ENCODE measurements around the gene PARD3B. TPM values are rescaled to one million over a fixed set of nuclear protein-coding genes. Genes with fewer than 3 reads are reported as not detected.

The PARD3B gene
- total RNA-seq, 2 donors from 2014 or later = 14.7 to 25.0 TPM

- no peak for DNase-seq (ENCODE audit: low spot score)
- no peaks in the 10 kb centered on the region for H3K36me3 ChIP-seq
- 90% methylated on average over 2 of the region's 2 CpGs for WGBS
- H3K27me3 ChIP-seq (replicated peaks; ENCODE audit: insufficient read depth) = no peaks in the 10 kb centered on the region
- H3K4me1 ChIP-seq (replicated peaks) = no peaks in the 10 kb centered on the region
- H3K9me3 ChIP-seq = no peaks in the 10 kb centered on the region
- no peak for TF ChIP-seq POLR2A (IDR thresholded peaks at IDR 0.05)
- TF ChIP-seq CTCF (IDR thresholded peaks at IDR 0.05) = no peak
- TF ChIP-seq POLR2AphosphoS5 (IDR thresholded peaks at IDR 0.05) = no peak
- H3K4me3 ChIP-seq = no peak overlapping the region
- intact Hi-C loops (cut with DNase I) = no loop called here
- H3K27ac ChIP-seq = no peak overlapping the region
Measured at GRCh38 chr2:204571911-204572310, 26.6 kb downstream of the PARD3B start.

- Histone ChIP-seq H3K36me3 (no peaks in the 10 kb centered on the region), H3K4me3 (no peak overlapping the region), H3K9me3 (no peaks in the 10 kb centered on the region), H3K4me1 (replicated peaks) (no peaks in the 10 kb centered on the region), H3K27ac (no peak overlapping the region), H3K27me3 (replicated peaks; ENCODE audit: insufficient read depth) (no peaks in the 10 kb centered on the region)
- 97% methylated on average over 2 of the region's 2 CpGs for WGBS
- intact Hi-C loops (cut with DNase I) = no loop called here
- TF ChIP-seq POLR2A (IDR thresholded peaks at IDR 0.05) (no peak), POLR2AphosphoS5 (IDR thresholded peaks at IDR 0.05) (no peak), CTCF (IDR thresholded peaks at IDR 0.05) (no peak)
- no peak for DNase-seq (ENCODE audit: low spot score)
Measured at GRCh38 chr2:204573221-204573620, 27.9 kb downstream of the PARD3B start.

- H3K36me3 ChIP-seq = no peaks in the 10 kb centered on the region
- H3K27me3 ChIP-seq (replicated peaks; ENCODE audit: insufficient read depth) = no peaks in the 10 kb centered on the region
- intact Hi-C loops (cut with DNase I) = no loop called here
- H3K27ac ChIP-seq = no peak overlapping the region
- no peak for DNase-seq (ENCODE audit: low spot score)
- WGBS = 90% methylated on average over 4 of the region's 4 CpGs
- H3K4me3 ChIP-seq = no peak overlapping the region
- H3K9me3 ChIP-seq = no peaks in the 10 kb centered on the region
- no peaks in the 10 kb centered on the region for H3K4me1 ChIP-seq (replicated peaks)
- TF ChIP-seq CTCF (IDR thresholded peaks at IDR 0.05) = no peak
- no peak for TF ChIP-seq POLR2A (IDR thresholded peaks at IDR 0.05)
- TF ChIP-seq POLR2AphosphoS5 (IDR thresholded peaks at IDR 0.05) = no peak
Measured at GRCh38 chr2:204574486-204574885, 29.2 kb downstream of the PARD3B start.

GRCh38 chr2:204575463-204575862, 30.2 kb downstream of the PARD3B start:
- no peak overlapping the region for H3K4me3 ChIP-seq
- H3K27ac ChIP-seq = no peak overlapping the region
- intact Hi-C loops (cut with DNase I) = no loop called here
- H3K9me3 ChIP-seq = no peaks in the 10 kb centered on the region
- no peak for DNase-seq (ENCODE audit: low spot score)
- 85% methylated on average over 3 of the region's 3 CpGs for WGBS
- H3K27me3 ChIP-seq (replicated peaks; ENCODE audit: insufficient read depth) = no peaks in the 10 kb centered on the region
- TF ChIP-seq CTCF (IDR thresholded peaks at IDR 0.05) (no peak), POLR2A (IDR thresholded peaks at IDR 0.05) (no peak), POLR2AphosphoS5 (IDR thresholded peaks at IDR 0.05) (no peak)
- no peaks in the 10 kb centered on the region for H3K36me3 ChIP-seq
- no peaks in the 10 kb centered on the region for H3K4me1 ChIP-seq (replicated peaks)

GRCh38 chr2:204576362-204576979, 31.2 kb downstream of the PARD3B start:
- Histone ChIP-seq H3K9me3 (no peaks in the 10 kb centered on the region), H3K27me3 (replicated peaks; ENCODE audit: insufficient read depth) (no peaks in the 10 kb centered on the region), H3K4me1 (replicated peaks) (no peaks in the 10 kb centered on the region), H3K4me3 (no peak overlapping the region), H3K27ac (no peak overlapping the region), H3K36me3 (no peaks in the 10 kb centered on the region)
- TF ChIP-seq POLR2AphosphoS5 (IDR thresholded peaks at IDR 0.05) = no peak
- no peak for DNase-seq (ENCODE audit: low spot score)
- 96% methylated on average over 6 of the region's 6 CpGs for WGBS
- intact Hi-C loops (cut with DNase I) = no loop called here

Data from prostate gland (tissue), 2 donors.